Measurements from ENCODE around the gene SSBP3.

SSBP3 gene

DNA sequence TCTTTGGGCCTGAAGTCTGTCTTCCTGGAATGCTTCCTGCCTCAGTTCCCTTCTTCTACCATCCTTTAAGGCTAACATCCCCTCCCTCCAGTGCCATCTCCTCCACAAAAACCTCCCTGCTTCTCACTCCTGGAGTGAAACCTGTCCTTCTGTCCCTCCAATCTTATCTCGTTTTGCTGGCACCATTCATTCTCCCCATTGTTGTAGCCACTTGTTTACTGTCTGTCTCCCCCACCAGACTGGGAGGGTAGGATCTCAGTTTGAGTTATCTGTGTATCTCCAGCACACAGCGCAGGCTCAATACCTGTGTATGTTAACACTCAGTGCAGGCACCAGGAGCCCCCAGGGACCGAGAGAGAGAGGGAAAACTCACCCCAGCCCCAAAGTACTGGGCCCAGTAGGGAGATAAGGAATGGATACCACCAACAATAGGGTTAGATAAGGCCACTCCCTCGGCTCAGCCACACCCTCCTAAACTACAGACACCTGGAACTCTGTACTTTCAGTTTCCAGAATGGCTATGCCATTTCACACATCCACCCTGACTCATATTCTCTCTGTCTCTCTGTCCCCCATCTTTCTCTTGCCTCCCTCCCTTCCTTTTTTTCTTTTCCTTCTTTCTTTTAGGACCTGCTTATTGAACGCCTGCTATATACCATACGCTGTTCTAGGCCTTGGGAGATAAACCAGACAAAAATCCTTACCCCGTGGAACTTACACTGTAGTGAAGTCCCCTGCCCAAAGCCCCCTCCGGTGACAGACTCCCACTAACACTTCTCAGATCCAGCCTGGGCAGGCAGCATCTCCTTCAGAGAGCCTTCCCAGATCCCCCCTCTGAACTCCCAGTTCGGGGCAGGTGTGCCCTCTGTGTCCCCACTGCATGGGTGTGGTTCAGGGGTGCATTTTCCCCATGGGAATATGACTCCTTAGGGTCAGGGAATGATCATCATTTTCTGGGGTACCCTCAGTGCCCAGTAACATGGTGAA, 3.3 kb upstream of the SSBP3 start:
- FAIRE-seq, result no peak

DNA sequence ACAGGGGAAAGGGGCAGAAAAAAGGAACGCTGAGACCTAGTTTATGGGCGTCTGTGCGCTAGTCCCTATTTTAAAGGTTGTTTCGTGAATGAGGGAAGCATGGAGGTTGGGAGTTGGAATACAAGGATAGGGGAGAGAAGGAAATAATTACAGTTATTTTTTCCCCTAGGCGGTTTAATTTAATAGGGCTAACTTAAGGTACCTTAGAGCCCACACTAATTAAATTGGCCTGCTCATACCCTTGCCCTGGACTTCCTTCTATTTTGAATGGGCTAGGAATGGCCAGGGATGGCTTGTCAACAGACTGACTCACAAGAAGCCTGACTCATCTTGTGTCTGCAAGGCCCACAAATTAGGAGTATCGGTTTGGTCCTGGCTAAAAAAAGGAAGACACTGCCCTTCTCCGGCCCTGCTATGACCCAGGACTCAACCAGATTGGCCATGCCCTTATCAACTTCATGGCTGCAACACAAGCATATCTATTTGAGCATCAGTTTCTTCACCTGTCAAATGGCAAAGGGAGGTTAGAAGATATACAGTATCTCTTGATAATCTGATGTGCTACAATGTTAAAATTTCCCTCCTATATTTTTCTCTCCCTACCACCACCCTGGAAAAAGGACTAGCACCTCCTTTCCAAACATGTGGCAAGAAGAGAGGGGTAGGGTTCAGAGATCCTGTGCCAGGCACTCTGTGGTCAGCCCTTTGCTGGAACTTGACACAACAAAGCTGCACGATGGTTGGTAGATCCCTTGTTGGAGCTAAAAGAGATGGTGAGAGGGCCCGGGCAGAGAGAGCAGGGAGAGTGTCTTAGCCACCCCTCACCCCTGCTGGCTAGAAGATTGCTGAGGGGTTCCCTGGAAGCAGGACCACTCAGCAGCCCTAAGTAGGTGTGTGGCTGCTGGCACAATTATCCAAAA, 2.2 kb upstream of the SSBP3 start:
- no peak for FAIRE-seq

DNA sequence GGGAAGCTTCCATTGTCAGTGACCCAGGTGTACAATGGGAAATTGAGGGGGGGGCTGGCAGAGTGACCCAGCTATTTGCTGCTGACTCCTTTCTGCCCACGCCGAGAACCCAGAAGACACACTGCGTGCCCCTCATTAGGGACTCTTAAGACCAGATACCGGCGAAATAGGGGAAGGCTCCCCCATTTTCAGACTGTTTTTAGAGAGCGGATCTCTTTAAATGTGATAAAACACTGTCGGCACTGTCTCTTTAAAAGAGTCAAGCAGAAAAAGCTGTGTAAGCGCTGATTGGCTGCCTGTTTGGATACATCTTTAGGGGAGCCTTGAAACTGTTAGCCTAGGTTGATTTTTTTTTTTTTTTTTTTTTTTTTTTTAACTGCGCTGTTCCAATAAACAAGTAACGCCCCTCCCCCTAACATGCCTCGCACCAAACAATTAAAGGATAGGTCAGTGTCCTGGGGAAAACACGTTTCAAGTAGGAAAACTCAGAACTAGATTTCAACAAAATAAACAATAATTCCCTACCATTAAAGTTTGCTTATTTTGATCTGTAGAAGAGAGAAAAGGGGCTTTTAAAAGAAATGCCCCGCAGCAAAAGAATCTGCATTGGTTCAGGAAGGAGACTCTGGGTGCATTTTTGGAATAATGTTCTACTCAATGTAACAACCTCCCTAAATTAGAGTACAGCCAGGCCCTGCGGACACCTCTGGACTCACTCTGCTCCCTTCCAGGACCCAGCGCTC, 1.4 kb upstream of the SSBP3 start:
- FAIRE-seq, result peak; percentile 99

DNA sequence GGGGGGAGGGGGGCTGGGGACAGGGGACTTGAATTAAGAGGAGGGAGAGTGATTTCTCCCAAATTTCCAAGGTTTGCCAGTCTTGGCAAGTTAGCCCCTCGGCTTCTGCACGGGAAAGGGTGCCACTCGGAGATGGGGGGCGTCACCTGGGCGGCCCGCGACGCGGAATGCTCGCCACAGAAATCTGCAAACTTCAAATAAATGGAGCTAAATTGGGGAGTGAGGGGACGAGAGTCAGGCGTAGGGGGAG, 885 bp upstream of the SSBP3 start:
- no peak for FAIRE-seq

DNA sequence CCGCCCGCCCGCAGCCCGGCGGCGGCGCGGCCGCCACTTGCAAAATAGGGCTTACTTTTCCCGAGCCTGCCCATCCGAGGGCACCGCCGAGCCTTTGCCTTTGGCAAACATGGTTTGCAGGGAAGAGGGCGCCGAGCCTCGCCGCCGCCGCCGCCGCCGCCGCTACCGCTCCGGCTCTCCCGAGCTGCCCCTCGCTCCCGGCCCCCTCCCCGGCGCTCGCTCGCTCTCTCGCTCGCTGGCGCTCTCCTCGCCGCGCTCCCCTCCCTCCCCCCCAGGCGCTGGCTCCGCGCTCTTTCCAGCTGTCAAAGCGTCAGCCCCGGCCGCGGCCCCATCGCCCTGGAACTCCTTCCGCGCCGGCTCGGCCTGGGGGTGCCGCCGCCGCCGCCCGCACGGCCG, 298 bp downstream of the SSBP3 start:
- no peak for FAIRE-seq

DNA sequence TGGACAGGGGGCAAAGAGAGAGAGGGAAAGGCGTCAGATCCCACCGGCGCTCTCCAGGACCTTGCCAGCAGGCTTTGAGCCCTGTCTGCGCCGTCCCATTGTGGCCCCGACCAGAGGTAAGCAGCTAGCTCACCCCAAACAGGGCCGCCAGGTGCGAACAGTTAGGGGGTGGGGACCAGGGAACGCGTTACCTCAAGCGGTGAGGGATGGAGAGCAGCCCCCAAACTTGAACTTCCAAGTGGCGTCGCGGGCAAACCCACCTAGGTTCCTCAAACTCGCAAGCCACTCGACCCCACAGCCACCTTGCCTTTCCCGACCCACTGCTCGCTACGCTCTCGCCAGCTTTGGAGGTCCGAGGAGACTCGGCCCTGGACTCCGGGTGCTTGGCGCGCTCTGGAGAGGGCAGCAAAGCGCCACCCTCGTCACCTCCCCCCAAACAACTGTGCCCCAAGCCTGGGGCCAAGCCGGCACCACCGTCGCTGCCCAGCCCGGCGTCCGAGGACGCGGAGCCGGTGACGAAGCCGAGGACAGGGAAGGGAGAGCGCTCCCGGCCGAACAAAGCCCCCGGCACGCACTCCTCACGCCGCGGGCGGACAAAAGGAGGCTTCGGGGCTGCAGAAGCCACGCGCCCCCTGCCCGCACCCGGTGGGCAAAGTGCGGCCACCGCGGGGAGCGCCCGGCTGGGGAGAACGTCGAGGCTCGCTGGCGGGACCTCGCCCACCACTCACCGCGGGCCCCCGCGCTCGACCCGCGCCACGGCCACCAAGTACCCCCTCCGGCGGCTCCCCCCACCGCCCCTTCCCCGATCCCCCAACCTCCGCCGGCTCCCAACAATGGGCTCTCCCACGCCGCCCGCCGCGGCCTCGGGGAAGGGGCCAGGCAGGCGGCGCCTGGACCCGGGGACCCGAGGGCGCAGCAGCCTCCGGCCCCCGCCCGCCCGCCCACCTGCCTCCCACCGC, 976 bp downstream of the SSBP3 start:
- no peak for FAIRE-seq

DNA sequence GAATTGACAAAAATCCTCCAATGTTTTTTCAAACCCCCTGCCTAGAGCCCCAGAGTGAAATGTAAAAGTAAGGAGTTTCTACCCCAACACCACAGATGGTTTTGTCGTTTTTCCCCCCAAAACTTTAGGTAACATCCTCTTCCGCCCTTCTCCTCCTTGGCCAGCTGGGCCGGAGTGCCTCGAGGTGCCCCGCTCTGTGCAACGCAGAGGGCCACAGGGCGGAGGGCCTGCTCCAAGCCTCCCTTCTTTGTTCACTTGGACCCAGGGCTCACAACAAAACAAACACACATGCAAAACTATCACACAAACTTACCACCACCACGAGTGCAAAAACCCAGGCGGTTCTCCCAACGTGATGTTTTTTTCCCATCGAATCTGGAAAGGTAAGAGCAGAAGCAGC, 1.9 kb downstream of the SSBP3 start:
- FAIRE-seq, result no peak

DNA sequence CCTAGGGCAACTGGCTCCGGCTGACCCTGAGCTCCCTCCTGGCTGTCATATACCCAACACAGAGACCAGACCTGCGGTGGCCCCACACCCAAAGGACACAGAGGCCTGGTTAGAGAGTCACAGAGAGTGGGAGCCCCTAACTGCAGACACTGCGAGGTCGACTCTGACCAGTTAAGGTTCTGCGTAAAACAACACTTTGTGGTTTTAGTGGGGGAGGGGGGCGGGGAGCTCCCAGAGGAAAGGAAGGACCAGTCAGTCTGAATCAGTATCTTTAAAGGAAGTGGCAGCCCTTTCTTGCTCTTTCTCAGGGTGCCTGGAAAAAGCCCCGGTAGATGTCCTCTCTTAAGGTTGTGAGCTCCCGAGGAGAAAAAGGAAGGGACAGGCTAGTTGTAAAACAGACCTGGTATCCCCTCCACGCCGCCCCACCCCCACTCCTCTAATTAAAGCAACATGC, 2.4 kb downstream of the SSBP3 start:
- FAIRE-seq, result no peak

DNA sequence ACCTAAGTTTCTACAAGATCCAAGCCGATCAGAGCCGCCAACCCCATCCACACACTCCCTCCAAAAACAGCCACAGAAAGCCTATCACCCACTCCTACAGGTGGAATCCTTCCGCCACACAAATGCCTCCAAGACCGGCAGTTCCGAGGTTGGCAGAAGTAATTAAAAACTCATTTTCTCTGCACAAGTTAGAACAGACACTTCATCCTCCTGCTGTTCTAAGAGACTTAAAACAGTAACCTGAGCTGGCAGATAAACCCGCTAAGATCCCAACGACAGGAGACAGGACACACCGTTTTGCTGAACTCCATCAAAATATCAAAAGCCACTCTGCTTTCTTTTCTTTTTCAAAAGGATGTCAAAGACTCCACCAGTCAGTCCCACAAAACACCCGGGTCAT, 2.8 kb downstream of the SSBP3 start:
- FAIRE-seq, result no peak

DNA sequence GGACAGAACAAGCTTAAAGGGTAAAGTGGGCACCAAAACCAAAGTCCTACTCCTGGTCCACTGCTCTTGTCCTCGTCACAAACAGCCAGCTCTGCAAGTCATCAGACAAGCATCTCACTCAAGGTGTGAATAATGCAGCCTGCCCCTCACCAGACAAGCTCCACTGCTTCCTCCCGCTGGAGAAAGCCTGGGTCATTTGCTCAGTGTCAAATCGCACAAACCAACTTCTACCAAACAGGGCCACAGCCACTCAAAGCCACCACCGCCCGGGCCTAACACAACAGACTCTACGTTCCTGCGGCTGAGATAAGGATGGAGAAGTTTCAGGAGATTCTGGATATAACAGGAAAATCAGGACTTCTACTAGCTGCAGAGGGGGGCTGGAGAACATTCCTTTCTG, 3.3 kb downstream of the SSBP3 start:
- FAIRE-seq, result no peak

DNA sequence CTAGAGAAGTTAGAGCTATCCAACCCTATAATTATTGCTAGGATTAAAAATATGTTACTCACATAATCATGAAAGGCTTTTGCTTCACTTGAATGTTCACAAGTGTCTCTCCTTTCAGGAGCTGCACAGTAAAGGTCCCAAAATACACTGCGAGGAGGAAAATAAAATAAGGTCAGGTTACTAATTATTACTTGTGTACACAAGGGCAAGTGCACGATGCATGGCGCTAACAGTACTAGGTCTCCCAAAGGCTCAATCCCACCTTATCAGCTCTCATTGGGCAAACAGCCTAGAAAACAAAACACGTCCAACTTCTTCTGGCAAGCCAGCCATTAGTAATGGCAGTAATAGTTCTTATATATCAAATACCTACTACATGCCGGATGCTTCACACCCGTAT, 4.4 kb downstream of the SSBP3 start:
- no peak for FAIRE-seq

DNA sequence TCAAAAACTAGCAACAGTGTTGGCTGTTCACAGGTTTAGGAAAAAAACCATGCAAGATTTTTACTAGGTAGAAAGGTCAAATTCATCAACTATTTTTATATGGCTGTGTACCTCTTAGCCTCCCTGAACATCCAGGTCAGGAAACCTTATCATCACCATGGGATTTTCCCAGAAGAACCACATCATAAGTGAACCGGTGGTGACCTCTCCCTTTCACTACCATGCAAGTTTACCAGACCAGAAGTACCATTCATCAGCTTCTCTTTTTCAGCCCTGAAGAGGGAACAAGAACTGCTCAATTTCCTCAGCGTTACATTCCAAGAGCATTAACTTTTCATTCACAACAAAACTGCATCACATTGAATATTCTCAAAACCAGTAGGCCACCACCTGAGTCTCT, 5.9 kb downstream of the SSBP3 start:
- FAIRE-seq, result no peak

DNA sequence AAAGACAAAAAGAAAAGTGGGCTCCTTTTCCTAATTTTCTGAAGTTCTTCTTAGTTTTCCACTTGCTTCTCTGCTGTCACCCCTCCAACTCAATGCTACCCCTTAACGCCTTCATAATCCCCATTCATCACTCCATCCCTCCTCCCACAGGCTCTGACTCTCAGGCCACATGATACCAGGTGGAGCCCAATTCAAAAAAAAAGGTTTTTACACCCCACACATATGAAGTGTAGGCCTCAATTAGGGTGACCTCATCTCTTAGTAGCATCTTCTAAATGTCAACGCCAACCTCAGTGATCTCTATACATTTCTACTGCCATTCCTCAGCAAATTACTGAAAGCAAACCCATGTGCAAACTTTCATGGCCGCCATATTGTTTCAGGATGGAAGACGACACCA, 6.4 kb downstream of the SSBP3 start:
- FAIRE-seq, result no peak

DNA sequence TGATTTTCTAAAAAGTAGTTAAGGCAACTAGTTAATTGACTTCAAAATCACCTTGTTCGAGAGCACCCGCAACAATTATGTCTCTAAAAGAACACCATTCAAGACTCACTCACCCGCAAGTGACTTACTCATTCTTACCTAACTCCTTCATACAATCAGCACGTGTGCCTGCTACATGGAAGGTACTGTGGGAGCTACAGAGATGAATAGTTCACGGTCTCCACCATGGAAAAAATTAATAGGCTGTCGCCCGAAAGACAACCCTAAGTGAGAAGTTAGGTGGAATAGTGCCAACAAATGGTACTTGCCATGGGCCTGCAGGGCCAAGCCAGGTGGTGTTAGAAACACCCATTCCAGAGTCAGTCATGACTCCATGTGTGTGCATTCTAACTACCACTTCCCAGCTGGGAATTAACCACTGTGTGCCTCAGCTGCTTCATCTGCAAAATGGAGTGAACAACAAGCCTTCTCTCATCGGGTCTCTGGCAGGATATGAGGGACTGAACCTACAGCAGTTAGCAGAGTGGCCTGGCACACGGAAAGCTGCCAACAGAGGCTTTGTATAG, 7.1 kb downstream of the SSBP3 start:
- FAIRE-seq, result no peak

DNA sequence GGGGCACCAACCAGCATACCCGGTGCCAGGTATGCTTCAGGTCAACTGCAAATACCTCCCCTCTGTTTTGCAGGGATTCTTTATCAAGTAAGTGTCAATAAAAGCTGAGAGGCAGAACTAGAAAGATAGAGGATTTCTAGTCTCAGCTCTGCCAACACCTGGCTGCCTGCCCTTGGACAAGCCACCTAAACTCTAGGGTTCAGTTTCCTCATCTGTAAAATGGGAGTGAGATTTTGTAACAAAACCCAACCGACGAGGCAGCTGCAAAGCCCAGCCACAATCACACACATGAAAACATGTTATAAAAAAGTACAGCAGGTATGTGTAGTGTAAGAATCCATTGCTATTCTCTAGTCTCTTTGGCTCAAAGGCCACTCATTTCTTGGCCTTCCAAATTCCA, 8.2 kb downstream of the SSBP3 start:
- no peak for FAIRE-seq

DNA sequence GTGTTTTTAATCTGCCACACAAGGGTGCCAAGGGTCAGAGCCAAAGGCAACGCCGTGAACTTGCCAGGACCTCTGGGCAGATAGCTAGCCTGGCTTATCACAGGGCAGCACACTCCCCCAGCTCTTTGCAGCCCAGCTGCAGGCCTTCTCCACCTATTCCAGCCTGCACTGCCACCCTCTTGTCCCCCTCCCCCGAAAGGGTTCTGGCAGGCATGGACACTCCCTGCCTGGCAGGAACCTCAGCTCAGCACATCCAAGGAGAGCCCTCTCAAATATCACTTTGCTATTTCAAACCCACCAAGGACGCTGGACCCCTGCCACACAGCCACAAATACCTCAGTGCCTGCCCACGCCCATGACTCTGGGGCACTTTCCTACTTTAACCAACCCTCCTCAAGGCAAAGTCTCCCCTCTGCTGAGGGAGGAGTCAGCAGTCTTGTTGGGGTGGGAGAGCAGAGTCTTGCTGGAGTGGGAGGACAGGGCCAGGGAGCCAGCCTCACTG, 9.1 kb downstream of the SSBP3 start:
- FAIRE-seq, result no peak

DNA sequence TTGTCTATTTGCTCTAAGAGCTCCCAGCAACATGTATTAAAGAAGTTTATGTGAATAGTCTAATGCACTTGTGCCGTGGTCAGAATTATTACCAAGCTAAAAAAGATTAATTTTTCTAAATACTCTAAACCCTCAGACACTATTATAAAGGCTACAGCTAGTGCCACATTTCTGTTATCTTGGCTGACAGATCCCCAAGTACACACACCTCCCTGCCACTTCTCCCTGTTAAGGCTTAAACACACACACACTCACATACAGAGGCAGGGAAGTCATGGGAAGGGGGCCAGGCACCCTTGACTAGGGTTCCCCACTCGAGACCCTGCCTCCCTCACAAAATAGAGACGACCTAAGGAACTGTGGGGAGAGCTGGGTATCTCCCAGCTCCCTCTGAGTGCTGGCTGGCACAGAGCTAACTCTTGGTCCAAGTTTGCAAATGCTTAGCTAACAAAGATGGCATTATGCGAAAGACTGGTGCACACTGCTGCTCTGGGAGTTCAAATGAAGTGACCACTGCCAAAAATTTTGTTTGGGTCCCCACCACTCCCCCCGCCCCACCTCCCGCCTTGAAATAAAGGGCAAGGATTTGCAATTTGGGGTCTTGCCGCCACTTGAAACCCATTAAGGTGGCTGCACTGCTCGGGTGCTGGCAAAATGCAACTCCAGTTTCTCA, 9.8 kb downstream of the SSBP3 start:
- FAIRE-seq, result no peak

DNA sequence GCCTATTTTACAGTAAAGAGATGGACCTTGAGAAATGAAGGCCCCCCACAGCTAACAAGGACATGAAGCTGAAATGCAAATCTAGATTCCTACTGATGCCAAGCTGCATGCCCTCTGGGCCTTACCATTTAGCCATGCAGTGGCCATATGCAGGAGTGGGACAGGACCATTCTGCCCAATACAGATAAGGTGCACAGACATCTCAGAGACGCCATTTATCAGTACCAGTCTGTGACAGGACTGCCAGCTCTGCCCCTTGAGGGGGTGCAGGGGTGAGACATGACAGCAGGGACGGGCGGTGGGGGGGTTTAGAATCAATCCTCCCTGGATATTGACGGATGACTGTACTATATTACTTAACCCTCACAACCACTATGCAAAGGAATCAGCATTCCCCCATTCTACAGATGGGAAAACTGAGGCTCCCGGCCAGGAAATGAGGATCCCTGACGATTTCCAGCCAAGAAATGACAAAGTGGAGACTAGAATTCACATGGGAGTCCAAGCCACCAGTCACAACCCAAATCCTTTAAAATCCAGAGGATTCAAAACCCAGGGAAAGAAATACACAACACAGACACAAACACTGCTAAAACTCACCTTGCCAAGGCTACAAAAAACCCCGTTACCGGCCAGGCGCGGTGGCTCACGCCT, 10.8 kb downstream of the SSBP3 start:
- FAIRE-seq, result no peak

DNA sequence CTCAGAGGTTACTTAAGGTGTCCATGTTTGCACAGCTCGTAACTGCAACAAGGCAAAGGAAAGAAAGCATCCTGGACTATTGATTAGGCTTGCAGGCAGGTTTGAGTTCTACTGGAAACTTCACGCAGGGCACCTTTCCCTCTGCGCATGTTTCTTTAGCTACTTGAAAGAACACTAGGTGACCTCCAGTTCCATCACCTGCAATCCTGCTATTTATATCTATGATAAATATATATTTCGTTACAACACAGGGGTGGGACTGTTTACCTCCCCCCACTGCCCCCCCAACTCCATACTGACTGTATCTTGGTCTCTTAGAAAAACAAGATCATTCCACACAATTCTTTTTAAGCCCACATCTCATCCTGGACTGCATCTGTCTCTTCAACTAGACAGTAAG, 12.1 kb downstream of the SSBP3 start:
- FAIRE-seq, result no peak

DNA sequence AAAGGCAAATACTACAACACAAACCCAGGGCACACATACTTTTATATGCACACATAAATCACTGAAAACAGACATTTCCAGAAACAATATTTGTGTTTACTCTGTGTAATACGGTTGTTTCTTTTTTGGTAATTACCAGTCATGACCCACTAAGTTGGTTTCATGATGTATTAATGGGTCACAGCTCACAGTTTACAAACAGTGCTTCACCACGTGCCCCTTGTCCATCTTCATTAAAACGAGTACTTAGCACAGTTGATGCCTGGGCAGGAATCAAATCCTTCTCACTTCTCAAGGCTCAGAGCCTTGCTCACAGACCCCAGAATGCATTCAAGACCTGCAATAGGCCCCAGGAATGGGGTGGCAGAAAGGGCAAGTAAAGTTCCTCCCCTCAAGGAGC, 13.8 kb downstream of the SSBP3 start:
- no peak for FAIRE-seq

Data from endometrium (tissue), 2 donors.